Esophagus squamous epithelium (tissue), 5 donors: Measurements from ENCODE around the gene BCAM. TPM values are rescaled to one million over a fixed set of nuclear protein-coding genes. Genes with fewer than 3 reads are reported as not detected.

Source experiments
- DNase-seq: peaks from one replicate; lab custom pipeline; 2025; lab: John Stamatoyannopoulos, UW
- H3K27ac ChIP-seq, 4 donors: fragments of 200-600 bp; sonication (generic); one replicate each; pipeline ENCODE4 v1.5.1; 2016 to 2019; ENCODE audit warnings: mild to moderate bottlenecking in 1 of 4
- H3K27me3 ChIP-seq, 4 donors: fragments of 200-600 bp; sonication (generic); 1 replicate in 3 of 4; 2 replicates in 1 of 4; pipeline versions ENCODE4 v1.5.1 to v1.6.0; 2017 to 2021; ENCODE audit warnings: antibody characterized with exemption in 1 of 4
- H3K36me3 ChIP-seq, 3 donors: fragments of 200-600 bp; sonication (generic); one replicate each; pipeline ENCODE4 v1.5.1; 2016 to 2019
- H3K4me1 ChIP-seq, 3 donors: fragments of 200-600 bp; sonication (generic); one replicate each; pipeline ENCODE4 v1.5.1; 2017 to 2019
- H3K4me3 ChIP-seq, 4 donors: fragments of 200-600 bp; sonication (generic); 1 replicate in 3 of 4; 2 replicates in 1 of 4; pipeline ENCODE4 v1.5.1; 2016 to 2019; ENCODE audit warnings: mild to moderate bottlenecking in 2 of 4, moderate library complexity in 1 of 4
- H3K9me3 ChIP-seq, 3 donors: fragments of 200-600 bp; sonication (generic); one replicate each; pipeline ENCODE4 v1.5.1; 2016 to 2019
- POLR2A ChIP-seq, 4 donors: fragments of 450-650 bp; IDR thresholded peaks; one replicate each; pipeline ENCODE4 v1.6.1; 2017; ENCODE audit warnings: antibody characterized with exemption in 4 of 4, mild to moderate bottlenecking in 4 of 4, moderate library complexity in 3 of 4
- WGBS, 2 donors: methylation state at CpG; one replicate each; pipeline ENCODE4 v1.1.5; 2018; 5-methylcytosine and 5-hydroxymethylcytosine counted together
- intact Hi-C: fragments of 100-400 bp; cut with DNase I; formaldehyde crosslinking; loops from one replicate; pipeline ENCODE4 v1.15.0; 2022
- total RNA-seq, 4 donors: library from RNA; depleted of rRNA; stranded (reverse); fragments of >200 nt; gene quantifications; one replicate each; pipeline ENCODE4 v1.1.0, GENCODE V29; 2016
- TF ChIP-seq, protein P1 (sequence below), 6 experiments: fragments of 450-650 bp in 4 of 6; fragments of 200-600 bp in 2 of 6; sonication (generic) in 2 of 6; IDR thresholded peaks; one replicate each; pipeline ENCODE4 v1.5.1; 2016 to 2019; ENCODE audit warnings: antibody characterized with exemption in 6 of 6, mild to moderate bottlenecking in 4 of 6, moderate library complexity in 4 of 6
- donor health status: DM: yes; HTN: yes; CAD: no.

The BCAM gene
- total RNA-seq, 4 donors from 2014 or later, result 7.2 to 24.8 (median 17.6) TPM

DNA sequence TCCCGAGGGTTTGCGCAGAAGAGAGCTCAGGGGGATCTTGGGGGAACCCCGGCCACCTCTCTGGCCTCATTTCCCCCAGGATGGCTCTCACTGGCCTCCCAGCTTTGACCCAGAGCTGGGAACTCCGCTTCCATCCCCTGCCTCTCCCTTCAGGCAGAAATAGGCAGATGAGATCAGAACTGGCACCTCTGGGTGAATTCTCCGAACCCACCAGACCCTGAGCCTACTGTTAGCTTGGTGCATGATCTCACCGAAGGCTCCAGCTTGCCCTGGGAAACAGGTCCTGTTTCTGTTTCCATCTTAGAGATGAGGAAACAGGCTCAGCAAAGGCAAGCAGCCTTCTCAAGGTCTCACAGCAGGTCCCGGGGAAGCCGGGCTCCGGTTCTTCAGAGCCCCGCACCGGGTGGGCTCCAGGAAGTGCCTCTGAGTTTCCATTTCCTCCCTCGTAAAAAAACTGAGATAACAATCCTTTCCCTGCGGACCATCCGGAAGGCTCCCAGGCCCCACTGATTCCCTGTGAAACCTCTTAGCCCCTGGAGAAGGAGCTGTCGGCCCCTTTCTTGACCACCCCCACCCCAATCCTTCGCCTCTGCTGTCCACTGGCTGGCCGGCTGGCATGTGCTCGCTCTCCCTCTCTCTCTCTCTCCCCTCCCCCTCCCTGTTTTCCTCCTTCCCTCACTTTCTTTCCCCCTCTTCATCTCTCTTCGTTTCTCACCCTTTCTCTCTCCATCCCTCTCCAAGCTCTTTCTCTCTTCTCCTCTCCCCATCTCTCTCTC, 39.3 kb downstream of the BCAM start:
- Histone ChIP-seq H3K27ac (peak overlapping the region; percentile 95 to 99 (median 96)), H3K36me3 (peaks cover 0 to 8% (median 0%) of the 10 kb centered on the region in 3 donors), H3K4me3 (peak overlapping the region; percentile 72 to 100 (median 76)), H3K4me1 (peaks cover 21 to 71% (median 27%) of the 10 kb centered on the region in 3 donors), H3K9me3 (no peaks in the 10 kb centered on the region), H3K27me3 (peaks cover 0 to 3% (median 0%) of the 10 kb centered on the region in 4 donors)
- no peak for DNase-seq
- intact Hi-C loops, result loop anchor here (10.0 kb wide), 1 partner anchor 123 kb away; no protein-coding TSS in a partner anchor
- 34 to 39% methylated on average over 13 to 19 of the region's 19 CpGs for WGBS, 2 donors
- TF ChIP-seq, protein P1, sequence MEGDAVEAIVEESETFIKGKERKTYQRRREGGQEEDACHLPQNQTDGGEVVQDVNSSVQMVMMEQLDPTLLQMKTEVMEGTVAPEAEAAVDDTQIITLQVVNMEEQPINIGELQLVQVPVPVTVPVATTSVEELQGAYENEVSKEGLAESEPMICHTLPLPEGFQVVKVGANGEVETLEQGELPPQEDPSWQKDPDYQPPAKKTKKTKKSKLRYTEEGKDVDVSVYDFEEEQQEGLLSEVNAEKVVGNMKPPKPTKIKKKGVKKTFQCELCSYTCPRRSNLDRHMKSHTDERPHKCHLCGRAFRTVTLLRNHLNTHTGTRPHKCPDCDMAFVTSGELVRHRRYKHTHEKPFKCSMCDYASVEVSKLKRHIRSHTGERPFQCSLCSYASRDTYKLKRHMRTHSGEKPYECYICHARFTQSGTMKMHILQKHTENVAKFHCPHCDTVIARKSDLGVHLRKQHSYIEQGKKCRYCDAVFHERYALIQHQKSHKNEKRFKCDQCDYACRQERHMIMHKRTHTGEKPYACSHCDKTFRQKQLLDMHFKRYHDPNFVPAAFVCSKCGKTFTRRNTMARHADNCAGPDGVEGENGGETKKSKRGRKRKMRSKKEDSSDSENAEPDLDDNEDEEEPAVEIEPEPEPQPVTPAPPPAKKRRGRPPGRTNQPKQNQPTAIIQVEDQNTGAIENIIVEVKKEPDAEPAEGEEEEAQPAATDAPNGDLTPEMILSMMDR (IDR thresholded peaks at IDR 0.05), result no peak
- TF ChIP-seq POLR2A (IDR thresholded peaks at IDR 0.05), result no peak

DNA sequence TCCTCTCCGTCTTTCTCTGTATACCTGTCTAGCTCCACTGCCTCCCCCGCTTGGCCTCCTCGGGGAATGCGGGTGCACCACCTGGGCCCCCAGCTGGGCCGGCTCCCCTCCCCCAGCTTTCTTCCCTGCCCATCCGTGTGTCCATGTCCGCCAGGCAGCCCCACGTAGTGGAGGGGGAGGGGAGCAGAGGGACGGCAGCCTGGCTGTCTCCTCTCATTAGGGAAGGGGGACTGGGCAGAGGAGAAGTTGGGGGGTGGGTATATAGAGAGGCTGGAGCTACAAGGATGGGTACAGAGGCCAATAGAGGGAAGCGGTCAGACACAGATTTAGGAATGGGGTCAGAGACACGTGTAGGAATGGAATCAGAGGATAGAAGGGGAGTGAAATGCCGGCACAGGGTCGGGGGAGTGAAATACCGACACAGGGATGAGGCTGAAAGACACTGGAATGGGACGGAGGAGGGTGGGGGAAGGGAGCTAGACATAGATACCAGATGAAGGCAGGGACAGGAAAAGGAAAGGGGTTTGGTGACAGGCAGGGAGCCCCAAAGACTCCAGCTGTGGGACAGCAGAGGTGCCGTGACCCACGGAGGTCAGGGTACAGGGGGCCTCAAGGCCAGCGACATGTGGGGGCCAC, 40.0 kb downstream of the BCAM start:
- peaks cover 21 to 71% (median 27%) of the 10 kb centered on the region in 3 donors for H3K4me1 ChIP-seq
- H3K27me3 ChIP-seq, result peaks cover 0 to 3% (median 0%) of the 10 kb centered on the region in 4 donors
- no peak for DNase-seq
- H3K36me3 ChIP-seq, result peaks cover 0 to 15% (median 0%) of the 10 kb centered on the region in 3 donors
- 41 to 47% methylated on average over 12 to 15 of the region's 18 CpGs for WGBS, 2 donors
- intact Hi-C loops, result loop anchor here (10.0 kb wide), 1 partner anchor 124 kb away; no protein-coding TSS in a partner anchor
- H3K4me3 ChIP-seq, result peak overlapping the region; percentile 72 to 100 (median 76)
- no peaks in the 10 kb centered on the region for H3K9me3 ChIP-seq
- peak overlapping the region; percentile 95 to 99 (median 96) for H3K27ac ChIP-seq
- TF ChIP-seq, protein P1 (IDR thresholded peaks at IDR 0.05), result no peak
- no peak for TF ChIP-seq POLR2A (IDR thresholded peaks at IDR 0.05)

DNA sequence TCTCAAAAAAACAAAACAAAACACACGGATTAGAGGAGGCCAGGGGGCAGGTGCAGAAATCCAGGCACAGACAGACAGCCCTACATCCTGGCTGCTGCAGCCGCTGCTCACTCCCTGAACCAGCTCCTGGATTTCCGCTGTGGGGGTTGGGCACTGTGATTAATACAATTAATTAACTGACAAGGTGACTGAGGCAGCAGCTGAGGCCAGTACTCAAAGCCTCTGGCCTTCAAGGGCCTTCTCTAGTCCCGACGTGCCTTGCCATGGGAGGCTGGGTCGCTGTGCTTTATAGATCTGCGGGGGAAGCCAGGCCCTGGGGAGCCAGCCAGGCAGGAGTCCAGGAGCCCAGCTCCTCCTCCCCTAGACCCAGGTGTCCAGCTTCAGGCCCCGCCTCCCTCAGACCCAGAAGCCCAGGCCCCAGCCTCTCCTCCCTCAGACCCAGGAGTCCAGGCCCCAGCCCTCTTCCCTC, 41.8 kb downstream of the BCAM start:
- Histone ChIP-seq H3K9me3 (no peaks in the 10 kb centered on the region), H3K36me3 (peaks cover 0 to 23% (median 0%) of the 10 kb centered on the region in 3 donors), H3K27ac (peak overlapping the region in 1 of 4 donors; percentile 95), H3K4me1 (peaks cover 10 to 60% (median 18%) of the 10 kb centered on the region in 3 donors), H3K4me3 (no peak overlapping the region), H3K27me3 (peaks cover 0 to 3% (median 0%) of the 10 kb centered on the region in 4 donors)
- intact Hi-C loops, result no loop called here
- TF ChIP-seq, protein P1 (IDR thresholded peaks at IDR 0.05), result no peak
- TF ChIP-seq POLR2A (IDR thresholded peaks at IDR 0.05), result no peak
- 67 to 73% methylated on average over 4 to 5 of the region's 8 CpGs for WGBS, 2 donors
- no peak for DNase-seq

DNA sequence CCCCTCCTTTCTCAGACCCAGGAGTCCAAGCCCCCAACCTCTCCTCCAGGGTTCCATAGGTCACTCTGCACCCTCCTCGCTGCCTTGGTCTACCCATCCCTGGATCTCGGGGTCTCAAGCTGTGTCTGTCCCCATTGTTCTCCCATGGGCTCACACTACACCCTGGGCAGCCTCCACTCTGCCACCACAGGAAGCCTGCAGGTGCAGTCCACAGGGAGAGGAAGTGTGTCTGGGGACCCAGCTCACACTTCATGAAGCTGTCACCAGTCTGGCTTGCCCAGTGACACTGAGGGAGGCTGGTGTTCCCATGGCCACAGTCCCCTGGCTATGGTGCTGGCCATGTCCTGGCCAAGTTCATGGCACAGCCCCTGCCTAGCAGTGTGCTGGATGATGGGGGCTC, 42.5 kb downstream of the BCAM start:
- WGBS, 2 donors, result 58 to 75% methylated on average over 2 of the region's 2 CpGs
- DNase-seq, result no peak
- Histone ChIP-seq H3K4me1 (peaks cover 10 to 64% (median 19%) of the 10 kb centered on the region in 3 donors), H3K27ac (no peak overlapping the region), H3K4me3 (no peak overlapping the region), H3K27me3 (no peaks in the 10 kb centered on the region), H3K36me3 (peaks cover 0 to 31% (median 0%) of the 10 kb centered on the region in 3 donors), H3K9me3 (no peaks in the 10 kb centered on the region)
- intact Hi-C loops, result no loop called here
- TF ChIP-seq, protein P1 (IDR thresholded peaks at IDR 0.05), result no peak
- TF ChIP-seq POLR2A (IDR thresholded peaks at IDR 0.05), result no peak
